HepG2 (cell line): Measurements from ENCODE around the gene TNS4. TPM values are rescaled to one million over a fixed set of nuclear protein-coding genes. Genes with fewer than 3 reads are reported as not detected.
A peak's percentile ranks its signal among the peaks of the same experiment; 100 is the strongest.

Source experiments
- CBX1 ChIP-seq: IDR thresholded peaks from one replicate; pipeline ENCODE4 v1.6.1; 2016; ENCODE audit warnings: antibody characterized with exemption, low read depth
- FOXA1 ChIP-seq, 2 experiments: fragments of 450-650 bp in 1 of 2; sonication (generic) in 1 of 2; formaldehyde crosslinking in 1 of 2; IDR thresholded peaks; 2 replicates each; pipeline versions ENCODE4 v1.4.0 to v1.6.1; 2016 to 2020; ENCODE audit warnings: missing genetic modification reagents in 1 of 2
- GABPA ChIP-seq, 2 experiments: IDR thresholded peaks; 2 replicates each; pipeline ENCODE4 v1.6.1; 2011 to 2016; ENCODE audit warnings: low read depth in 2 of 2, low read length in 1 of 2, missing biosample characterization in 1 of 2, missing genetic modification characterization in 1 of 2
- GATA4 ChIP-seq: sonication (generic); IDR thresholded peaks from 2 replicates; pipeline ENCODE4 v1.6.1; 2016; ENCODE audit warnings: antibody characterized with exemption, low read depth, borderline replicate concordance
- HES4 ChIP-seq: sonication (generic); formaldehyde crosslinking; IDR thresholded peaks from 2 replicates; pipeline ENCODE4 v1.9.0; 2021; ENCODE audit warnings: mild to moderate bottlenecking, missing genetic modification reagents, borderline replicate concordance
- KLF16 ChIP-seq, 2 experiments: sonication (generic) in 1 of 2; formaldehyde crosslinking in 1 of 2; IDR thresholded peaks; 2 replicates each; pipeline versions ENCODE4 v1.6.1 to v1.8.0; 2016 to 2023; ENCODE audit warnings: missing genetic modification reagents in 2 of 2, missing compliant biosample characterization in 1 of 2
- MEIS1 ChIP-seq: sonication (generic); formaldehyde crosslinking; IDR thresholded peaks from 2 replicates; pipeline ENCODE4 v1.9.0; 2021; ENCODE audit warnings: mild to moderate bottlenecking, missing genetic modification reagents, moderate library complexity, borderline replicate concordance
- MZF1 ChIP-seq: sonication (generic); formaldehyde crosslinking; IDR thresholded peaks from 2 replicates; pipeline ENCODE4 v1.8.1; 2023; ENCODE audit warnings: mild to moderate bottlenecking, missing genetic modification reagents, borderline replicate concordance
- PAF1 ChIP-seq: IDR thresholded peaks from 2 replicates; pipeline ENCODE4 v1.6.1; 2016; ENCODE audit warnings: missing genetic modification reagents, missing compliant biosample characterization
- SP2 ChIP-seq: sonication (generic); formaldehyde crosslinking; IDR thresholded peaks from 2 replicates; pipeline ENCODE4 v1.5.1; 2020; ENCODE audit warnings: mild to moderate bottlenecking, missing genetic modification reagents
- TEAD3 ChIP-seq: optimal IDR thresholded peaks from 2 replicates; pipeline ENCODE3; 2016; ENCODE audit warnings: borderline replicate concordance
- ZFP36L2 ChIP-seq: sonication (generic); formaldehyde crosslinking; IDR thresholded peaks from 2 replicates; pipeline ENCODE4 v1.4.0; 2020; ENCODE audit warnings: missing genetic modification reagents
- ZFY ChIP-seq: sonication (generic); formaldehyde crosslinking; IDR thresholded peaks from 2 replicates; pipeline ENCODE4 v1.4.0; 2020; ENCODE audit warnings: missing genetic modification reagents
- ZNF331 ChIP-seq: sonication (generic); formaldehyde crosslinking; IDR thresholded peaks from 2 replicates; pipeline ENCODE4 v1.4.0; 2020; ENCODE audit warnings: missing genetic modification reagents
- ZNF34 ChIP-seq: sonication (generic); formaldehyde crosslinking; IDR thresholded peaks from 2 replicates; pipeline ENCODE4 v1.4.0; 2020; ENCODE audit warnings: mild to moderate bottlenecking, missing genetic modification reagents, borderline replicate concordance
- ZNF430 ChIP-seq: sonication (generic); formaldehyde crosslinking; IDR thresholded peaks from 2 replicates; pipeline ENCODE4 v1.9.0; 2021; ENCODE audit warnings: mild to moderate bottlenecking, missing genetic modification reagents
- ZNF562 ChIP-seq: sonication (generic); formaldehyde crosslinking; IDR thresholded peaks from 2 replicates; pipeline ENCODE4 v1.8.0; 2022; ENCODE audit warnings: missing genetic modification reagents, borderline replicate concordance
- ZNF567 ChIP-seq: sonication (generic); formaldehyde crosslinking; IDR thresholded peaks from 2 replicates; pipeline ENCODE4 v1.8.1; 2023; ENCODE audit warnings: mild to moderate bottlenecking, missing genetic modification reagents, borderline replicate concordance
- ZNF678 ChIP-seq: sonication (generic); formaldehyde crosslinking; IDR thresholded peaks from 2 replicates; pipeline ENCODE4 v1.4.0; 2020; ENCODE audit warnings: mild to moderate bottlenecking, missing genetic modification reagents
- ZSCAN22 ChIP-seq: sonication (generic); formaldehyde crosslinking; IDR thresholded peaks from 2 replicates; pipeline ENCODE4 v1.4.0; 2020; ENCODE audit warnings: mild to moderate bottlenecking, missing genetic modification reagents
- polyA plus RNA-seq, 8 experiments: library from polyadenylated mRNA; depleted of rRNA in 3 of 8; stranded (reverse) in 7 of 8; unstranded in 1 of 8; fragments of >200 nt; fragmentation: Illumina TruSeq in 4 of 8; extraction: Trizol in 4 of 8; gene quantifications; 2 replicates each; pipeline versions ENCODE4 v1.2.1 to v1.2.3, GENCODE V29; 2011 to 2016; ENCODE audit warnings: low read depth in 4 of 8, missing spikeins in 1 of 8, mixed read lengths in 1 of 8; ENCODE audit not compliant: insufficient read depth in 1 of 8
- total RNA-seq, 5 experiments: library from RNA; depleted of rRNA; stranded (reverse); fragments of >200 nt; fragmentation: Illumina TruSeq; extraction: Trizol; gene quantifications; 2 replicates each; pipeline ENCODE4 v1.2.3, GENCODE V29; 2016; ENCODE audit warnings: low read depth in 1 of 5
- TF ChIP-seq, protein P1 (sequence below): sonication (generic); formaldehyde crosslinking; IDR thresholded peaks from 2 replicates; pipeline ENCODE4 v1.5.0; 2020; ENCODE audit warnings: mild to moderate bottlenecking, missing genetic modification reagents
- TF ChIP-seq, protein P2 (sequence below): IDR thresholded peaks from 2 replicates; pipeline ENCODE4 v1.6.1; 2016; ENCODE audit warnings: missing biosample characterization, missing genetic modification reagents, low read depth
- TF ChIP-seq, protein P3 (sequence below): sonication (generic); formaldehyde crosslinking; IDR thresholded peaks from 2 replicates; pipeline ENCODE4 v1.5.0; 2020; ENCODE audit warnings: mild to moderate bottlenecking, missing genetic modification reagents, borderline replicate concordance
- TF ChIP-seq, protein P4 (sequence below): sonication (generic); formaldehyde crosslinking; IDR thresholded peaks from 2 replicates; pipeline ENCODE4 v1.8.1; 2023; ENCODE audit warnings: mild to moderate bottlenecking, missing genetic modification reagents

Gene TNS4
- total and polyA plus RNA-seq, 2 of the 13 experiments (the other 11 are each of a cell fraction or from before 2014, with no cell fraction given), result 0.58 to 2.1 TPM

DNA sequence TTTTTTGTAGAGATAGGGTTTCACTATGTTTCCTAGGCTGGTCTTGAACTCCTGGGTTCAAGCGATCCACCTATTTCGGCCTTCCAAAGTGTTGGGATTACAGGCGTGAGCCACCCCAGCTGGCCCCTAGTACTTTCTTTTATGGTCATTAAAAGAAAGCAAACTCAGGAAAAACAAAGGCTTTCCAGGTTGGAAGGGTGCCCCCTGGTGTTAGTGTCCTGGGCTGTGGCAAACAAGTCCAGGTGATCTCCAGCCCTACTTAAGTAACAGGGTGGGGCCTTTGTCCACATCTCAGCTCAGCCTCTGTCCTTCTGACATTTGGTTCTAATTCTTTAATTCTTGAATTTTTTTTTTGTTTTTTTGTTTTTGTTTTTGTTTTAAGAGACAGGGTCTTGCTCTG is 51.2 kb downstream of the TNS4 start (continued):
- TF ChIP-seq ZNF331 (CRISPR knock-in tag), result peak; percentile 21; the same call in 1 of the 2 replicates
- TF ChIP-seq ZFY, result no peak
- peak in 1 of 2 experiments; percentile 21; a peak in 1 of 4 replicates for TF ChIP-seq KLF16 (CRISPR knock-in tag; IDR thresholded peaks at IDR 0.05)
- peak; percentile 13 for TF ChIP-seq TEAD3 (CRISPR knock-in tag)
- TF ChIP-seq, protein P1, sequence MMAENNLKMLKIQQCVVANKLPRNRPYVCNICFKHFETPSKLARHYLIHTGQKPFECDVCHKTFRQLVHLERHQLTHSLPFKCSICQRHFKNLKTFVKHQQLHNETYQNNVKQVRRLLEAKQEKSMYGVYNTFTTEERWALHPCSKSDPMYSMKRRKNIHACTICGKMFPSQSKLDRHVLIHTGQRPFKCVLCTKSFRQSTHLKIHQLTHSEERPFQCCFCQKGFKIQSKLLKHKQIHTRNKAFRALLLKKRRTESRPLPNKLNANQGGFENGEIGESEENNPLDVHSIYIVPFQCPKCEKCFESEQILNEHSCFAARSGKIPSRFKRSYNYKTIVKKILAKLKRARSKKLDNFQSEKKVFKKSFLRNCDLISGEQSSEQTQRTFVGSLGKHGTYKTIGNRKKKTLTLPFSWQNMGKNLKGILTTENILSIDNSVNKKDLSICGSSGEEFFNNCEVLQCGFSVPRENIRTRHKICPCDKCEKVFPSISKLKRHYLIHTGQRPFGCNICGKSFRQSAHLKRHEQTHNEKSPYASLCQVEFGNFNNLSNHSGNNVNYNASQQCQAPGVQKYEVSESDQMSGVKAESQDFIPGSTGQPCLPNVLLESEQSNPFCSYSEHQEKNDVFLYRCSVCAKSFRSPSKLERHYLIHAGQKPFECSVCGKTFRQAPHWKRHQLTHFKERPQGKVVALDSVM (CRISPR knock-in tag), result peak; percentile 4
- TF ChIP-seq, protein P2, sequence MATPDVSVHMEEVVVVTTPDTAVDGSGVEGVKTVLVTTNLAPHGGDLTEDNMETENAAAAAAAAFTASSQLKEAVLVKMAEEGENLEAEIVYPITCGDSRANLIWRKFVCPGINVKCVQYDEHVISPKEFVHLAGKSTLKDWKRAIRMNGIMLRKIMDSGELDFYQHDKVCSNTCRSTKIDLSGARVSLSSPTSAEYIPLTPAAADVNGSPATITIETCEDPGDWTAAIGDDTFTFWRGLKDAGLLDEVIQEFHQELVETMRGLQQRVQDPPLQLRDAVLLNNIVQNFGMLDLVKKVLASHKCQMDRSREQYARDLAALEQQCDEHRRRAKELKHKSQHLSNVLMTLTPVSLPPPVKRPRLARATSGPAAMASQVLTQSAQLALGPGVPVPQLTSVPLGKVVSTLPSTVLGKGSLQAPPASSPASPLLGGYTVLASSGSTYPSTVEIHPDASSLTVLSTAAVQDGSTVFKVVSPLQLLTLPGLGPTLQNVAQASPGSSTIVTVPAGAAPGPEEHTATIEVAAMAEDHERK (CRISPR knock-in tag), result no peak
- TF ChIP-seq SP2 (CRISPR knock-in tag), result no peak
- TF ChIP-seq ZFP36L2 (CRISPR knock-in tag), result no peak
- no peak for TF ChIP-seq ZNF34
- TF ChIP-seq PAF1 (CRISPR knock-in tag), result no peak
- TF ChIP-seq MZF1 (CRISPR knock-in tag), result no peak
- no peak for TF ChIP-seq GABPA (IDR thresholded peaks at IDR 0.05; ENCODE audit: low read depth, low read length)
- TF ChIP-seq GABPA (CRISPR knock-in tag; IDR thresholded peaks at IDR 0.05; ENCODE audit: low read depth), result no peak
- TF ChIP-seq CBX1, result no peak
- no peak for TF ChIP-seq ZNF562
- no peak for TF ChIP-seq FOXA1 (IDR thresholded peaks at IDR 0.05)
- TF ChIP-seq FOXA1 (CRISPR knock-in tag; IDR thresholded peaks at IDR 0.05), result peak; percentile 18; the same call in 1 of the 2 replicates
- TF ChIP-seq, protein P3, sequence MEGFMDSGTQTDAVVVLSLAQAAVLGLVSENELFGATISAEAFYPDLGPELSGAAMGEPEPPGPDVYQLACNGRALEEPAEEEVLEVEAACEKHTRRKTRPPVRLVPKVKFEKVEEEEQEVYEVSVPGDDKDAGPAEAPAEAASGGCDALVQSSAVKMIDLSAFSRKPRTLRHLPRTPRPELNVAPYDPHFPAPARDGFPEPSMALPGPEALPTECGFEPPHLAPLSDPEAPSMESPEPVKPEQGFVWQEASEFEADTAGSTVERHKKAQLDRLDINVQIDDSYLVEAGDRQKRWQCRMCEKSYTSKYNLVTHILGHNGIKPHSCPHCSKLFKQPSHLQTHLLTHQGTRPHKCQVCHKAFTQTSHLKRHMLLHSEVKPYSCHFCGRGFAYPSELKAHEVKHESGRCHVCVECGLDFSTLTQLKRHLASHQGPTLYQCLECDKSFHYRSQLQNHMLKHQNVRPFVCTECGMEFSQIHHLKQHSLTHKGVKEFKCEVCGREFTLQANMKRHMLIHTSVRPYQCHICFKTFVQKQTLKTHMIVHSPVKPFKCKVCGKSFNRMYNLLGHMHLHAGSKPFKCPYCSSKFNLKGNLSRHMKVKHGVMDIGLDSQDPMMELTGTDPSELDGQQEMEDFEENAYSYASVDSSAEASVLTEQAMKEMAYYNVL (CRISPR knock-in tag), result no peak
- TF ChIP-seq MEIS1 (CRISPR knock-in tag), result no peak
- no peak for TF ChIP-seq GATA4
- no peak for TF ChIP-seq ZNF430 (CRISPR knock-in tag)
- TF ChIP-seq, protein P4, sequence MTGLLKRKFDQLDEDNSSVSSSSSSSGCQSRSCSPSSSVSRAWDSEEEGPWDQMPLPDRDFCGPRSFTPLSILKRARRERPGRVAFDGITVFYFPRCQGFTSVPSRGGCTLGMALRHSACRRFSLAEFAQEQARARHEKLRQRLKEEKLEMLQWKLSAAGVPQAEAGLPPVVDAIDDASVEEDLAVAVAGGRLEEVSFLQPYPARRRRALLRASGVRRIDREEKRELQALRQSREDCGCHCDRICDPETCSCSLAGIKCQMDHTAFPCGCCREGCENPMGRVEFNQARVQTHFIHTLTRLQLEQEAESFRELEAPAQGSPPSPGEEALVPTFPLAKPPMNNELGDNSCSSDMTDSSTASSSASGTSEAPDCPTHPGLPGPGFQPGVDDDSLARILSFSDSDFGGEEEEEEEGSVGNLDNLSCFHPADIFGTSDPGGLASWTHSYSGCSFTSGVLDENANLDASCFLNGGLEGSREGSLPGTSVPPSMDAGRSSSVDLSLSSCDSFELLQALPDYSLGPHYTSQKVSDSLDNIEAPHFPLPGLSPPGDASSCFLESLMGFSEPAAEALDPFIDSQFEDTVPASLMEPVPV (CRISPR knock-in tag), result no peak
- TF ChIP-seq ZNF567 (CRISPR knock-in tag), result no peak
- no peak for TF ChIP-seq HES4 (CRISPR knock-in tag)
- TF ChIP-seq ZNF678 (CRISPR knock-in tag), result no peak
- TF ChIP-seq ZSCAN22 (CRISPR knock-in tag), result no peak
